ENCODE data around the gene RESP18. TPM values are rescaled to one million over a fixed set of nuclear protein-coding genes. Genes with fewer than 3 reads are reported as not detected.

The RESP18 gene
- total RNA-seq, 2 donors from 2014 or later = not detected

DNA sequence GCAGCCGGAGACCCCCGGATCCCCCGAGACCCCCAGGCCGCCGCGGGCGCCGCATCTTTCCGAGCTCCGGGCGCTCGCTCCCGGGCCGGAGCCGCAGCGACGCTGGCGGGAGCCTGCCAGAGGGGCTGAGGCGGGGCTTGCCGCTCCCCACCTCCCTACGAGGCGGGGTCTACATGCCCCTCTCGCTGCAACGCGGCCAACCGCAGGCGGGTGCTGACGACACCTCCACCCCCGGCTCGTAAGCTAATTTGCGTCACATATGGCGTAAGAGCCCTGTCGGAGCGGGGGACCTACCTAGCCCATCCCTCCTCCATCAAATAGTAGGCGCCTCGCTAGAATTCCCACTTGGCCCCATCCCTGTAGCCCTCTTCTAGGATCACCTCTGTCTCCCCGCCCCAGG is 23.3 kb downstream of the RESP18 start, which contains the start of gene PTPRN:
Gene PTPRN, minus strand, starts transcription at position 124 of the 400 bp plus-strand sequence. Its CDS starts 69 bp downstream, at position 55.
- WGBS = 1% methylated on average over 21 of the region's 37 CpGs
- Histone ChIP-seq H3K4me1 (replicated peaks) (no peaks in the 10 kb centered on the region), H3K27ac (no peak within 1 kb of the TSS), H3K36me3 (no peaks in the 10 kb centered on the region), H3K9me3 (no peaks in the 10 kb centered on the region), H3K27me3 (replicated peaks; ENCODE audit: insufficient read depth) (peaks cover 7% of the 10 kb centered on the region), H3K4me3 (no peak within 1 kb of the TSS)
- TF ChIP-seq POLR2A (IDR thresholded peaks at IDR 0.05) (no peak), POLR2AphosphoS5 (IDR thresholded peaks at IDR 0.05) (no peak)
- TF ChIP-seq, protein P1, sequence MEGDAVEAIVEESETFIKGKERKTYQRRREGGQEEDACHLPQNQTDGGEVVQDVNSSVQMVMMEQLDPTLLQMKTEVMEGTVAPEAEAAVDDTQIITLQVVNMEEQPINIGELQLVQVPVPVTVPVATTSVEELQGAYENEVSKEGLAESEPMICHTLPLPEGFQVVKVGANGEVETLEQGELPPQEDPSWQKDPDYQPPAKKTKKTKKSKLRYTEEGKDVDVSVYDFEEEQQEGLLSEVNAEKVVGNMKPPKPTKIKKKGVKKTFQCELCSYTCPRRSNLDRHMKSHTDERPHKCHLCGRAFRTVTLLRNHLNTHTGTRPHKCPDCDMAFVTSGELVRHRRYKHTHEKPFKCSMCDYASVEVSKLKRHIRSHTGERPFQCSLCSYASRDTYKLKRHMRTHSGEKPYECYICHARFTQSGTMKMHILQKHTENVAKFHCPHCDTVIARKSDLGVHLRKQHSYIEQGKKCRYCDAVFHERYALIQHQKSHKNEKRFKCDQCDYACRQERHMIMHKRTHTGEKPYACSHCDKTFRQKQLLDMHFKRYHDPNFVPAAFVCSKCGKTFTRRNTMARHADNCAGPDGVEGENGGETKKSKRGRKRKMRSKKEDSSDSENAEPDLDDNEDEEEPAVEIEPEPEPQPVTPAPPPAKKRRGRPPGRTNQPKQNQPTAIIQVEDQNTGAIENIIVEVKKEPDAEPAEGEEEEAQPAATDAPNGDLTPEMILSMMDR (IDR thresholded peaks at IDR 0.05) = no peak
- DNase-seq (ENCODE audit: low spot score) = no peak
- intact Hi-C loops (cut with DNase I) = no loop called here

DNA sequence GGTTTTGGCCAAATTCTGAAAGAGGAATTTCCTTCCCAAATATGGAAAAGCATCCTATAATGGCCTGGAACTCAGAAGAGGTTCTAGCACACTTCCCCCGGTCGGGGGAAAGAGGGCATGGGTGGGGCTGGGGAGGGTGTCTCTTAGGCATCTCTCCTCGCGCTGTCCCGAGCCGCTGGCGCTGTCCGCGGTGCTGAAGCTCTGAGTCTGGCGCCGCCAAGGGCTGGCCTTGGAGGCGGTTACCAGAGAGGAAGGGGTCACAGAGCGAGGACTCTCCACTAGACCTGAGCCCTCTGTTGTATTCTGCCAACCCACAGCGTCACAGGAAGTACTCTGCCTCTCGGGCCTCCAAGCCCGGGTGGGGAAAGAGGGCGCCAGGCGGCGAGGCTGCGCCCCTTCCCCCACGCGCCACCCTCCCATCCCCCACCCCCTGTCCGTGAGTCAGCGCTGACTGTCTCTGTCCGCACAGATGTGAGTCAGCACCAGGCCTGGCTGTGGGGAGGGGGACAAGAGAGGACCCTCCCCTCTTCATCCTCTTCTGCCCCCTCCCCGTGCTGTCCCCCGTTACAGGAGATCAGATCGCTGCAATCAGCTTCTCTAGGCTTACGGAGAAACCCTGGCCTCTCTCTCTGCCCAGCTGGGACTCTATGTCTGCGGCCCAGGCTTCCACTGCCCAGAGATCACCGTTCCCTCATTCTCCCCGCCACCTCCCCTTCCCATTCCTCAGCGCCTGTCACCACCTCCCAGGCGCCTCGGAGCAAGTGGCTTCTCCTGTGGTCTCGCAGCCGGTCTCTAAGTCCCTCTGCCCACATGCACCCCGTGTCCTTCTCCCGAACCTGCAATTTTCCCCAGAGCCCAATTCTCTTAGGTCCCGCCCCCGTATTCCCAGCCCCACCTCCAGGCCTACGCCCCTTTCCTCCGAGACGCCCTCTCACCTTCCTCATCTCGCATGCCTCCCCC is 24.1 kb downstream of the RESP18 start:
- peaks cover 7% of the 10 kb centered on the region for H3K27me3 ChIP-seq (replicated peaks; ENCODE audit: insufficient read depth)
- H3K9me3 ChIP-seq = no peaks in the 10 kb centered on the region
- 4% methylated on average over 40 of the region's 45 CpGs for WGBS
- intact Hi-C loops (cut with DNase I) = no loop called here
- H3K36me3 ChIP-seq = no peaks in the 10 kb centered on the region
- TF ChIP-seq, protein P1 (IDR thresholded peaks at IDR 0.05) = no peak
- no peak for TF ChIP-seq POLR2A (IDR thresholded peaks at IDR 0.05)
- TF ChIP-seq POLR2AphosphoS5 (IDR thresholded peaks at IDR 0.05) = no peak
- no peak overlapping the region for H3K4me3 ChIP-seq
- no peak overlapping the region for H3K27ac ChIP-seq
- no peak for DNase-seq (ENCODE audit: low spot score)
- H3K4me1 ChIP-seq (replicated peaks) = no peaks in the 10 kb centered on the region

DNA sequence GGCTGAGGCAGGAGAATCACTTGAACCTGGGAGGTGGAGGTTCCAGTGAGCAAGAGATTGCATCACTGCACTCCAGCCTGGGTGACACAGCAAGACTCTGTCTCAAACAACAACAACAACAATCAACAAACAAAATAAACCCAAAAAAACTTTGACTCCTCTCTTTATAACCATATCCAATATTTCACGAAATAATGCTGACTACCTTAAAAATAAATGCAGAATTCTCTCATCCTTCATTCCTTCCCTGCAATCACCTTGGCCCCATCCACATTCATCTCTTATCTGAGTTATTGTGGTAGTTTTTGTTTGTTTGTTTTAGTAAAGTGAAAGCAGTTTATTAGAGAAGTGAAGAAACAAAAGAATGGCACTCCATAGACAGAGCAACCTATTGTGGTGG is 26.5 kb downstream of the RESP18 start:
- WGBS = 82% methylated on average over 1 of the region's 1 CpG
- Histone ChIP-seq H3K27me3 (replicated peaks; ENCODE audit: insufficient read depth) (peaks cover 9% of the 10 kb centered on the region), H3K4me1 (replicated peaks) (no peaks in the 10 kb centered on the region), H3K4me3 (no peak overlapping the region), H3K9me3 (no peaks in the 10 kb centered on the region), H3K27ac (no peak overlapping the region), H3K36me3 (no peaks in the 10 kb centered on the region)
- DNase-seq (ENCODE audit: low spot score) = no peak
- TF ChIP-seq POLR2AphosphoS5 (IDR thresholded peaks at IDR 0.05) (no peak), POLR2A (IDR thresholded peaks at IDR 0.05) (no peak)
- TF ChIP-seq, protein P1 (IDR thresholded peaks at IDR 0.05) = no peak
- intact Hi-C loops (cut with DNase I) = no loop called here

DNA sequence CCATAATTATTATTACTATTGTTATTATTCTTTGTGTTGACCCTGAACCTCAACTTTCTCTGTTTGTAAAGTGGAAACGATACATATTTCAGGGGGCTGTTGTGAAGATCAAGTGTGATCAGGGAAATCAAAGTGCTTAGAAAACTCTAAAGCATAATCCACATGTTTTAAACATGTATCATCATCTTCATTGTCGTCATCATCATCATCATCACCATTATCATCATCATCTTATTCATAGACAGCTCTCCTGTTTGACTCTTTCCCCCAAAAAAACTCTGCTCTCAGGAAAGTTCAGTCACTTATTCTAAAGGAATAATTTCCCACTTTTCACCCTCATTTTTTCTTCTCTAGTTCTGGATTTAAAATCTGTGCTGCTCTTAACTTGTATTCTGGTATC is 28.3 kb downstream of the RESP18 start:
- DNase-seq (ENCODE audit: low spot score) = no peak
- TF ChIP-seq POLR2AphosphoS5 (IDR thresholded peaks at IDR 0.05) (no peak), POLR2A (IDR thresholded peaks at IDR 0.05) (no peak)
- TF ChIP-seq, protein P1 (IDR thresholded peaks at IDR 0.05) = no peak
- Histone ChIP-seq H3K27me3 (replicated peaks; ENCODE audit: insufficient read depth) (peaks cover 6% of the 10 kb centered on the region), H3K36me3 (no peaks in the 10 kb centered on the region), H3K27ac (no peak overlapping the region), H3K4me1 (replicated peaks) (no peaks in the 10 kb centered on the region), H3K9me3 (no peaks in the 10 kb centered on the region), H3K4me3 (no peak overlapping the region)
- WGBS = 51% methylated on average over 2 of the region's 2 CpGs
- intact Hi-C loops (cut with DNase I) = no loop called here
